CD4-positive, alpha-beta T cell treated with Interleukin-15 for 1 hour (primary cell): ENCODE data around the gene ATP7B.
"Not testable (repeated sequence)": the region's sequence is repeated elsewhere in the genome, so short reads cannot be mapped to it uniquely, and the experiment has no call there.

Experiments
- DNase-seq: peaks from one replicate; pipeline ENCODE4 v3.0.0-alpha.2; 2020

The ATP7B gene

GRCh38 chr13:52010890-52011631 lies at the start of gene ATP7B:
ATP7B (minus strand) TSS chr13:52011450; CDS start chr13:52011337, 113 bp downstream.
- DNase-seq: no peak

DNA sequence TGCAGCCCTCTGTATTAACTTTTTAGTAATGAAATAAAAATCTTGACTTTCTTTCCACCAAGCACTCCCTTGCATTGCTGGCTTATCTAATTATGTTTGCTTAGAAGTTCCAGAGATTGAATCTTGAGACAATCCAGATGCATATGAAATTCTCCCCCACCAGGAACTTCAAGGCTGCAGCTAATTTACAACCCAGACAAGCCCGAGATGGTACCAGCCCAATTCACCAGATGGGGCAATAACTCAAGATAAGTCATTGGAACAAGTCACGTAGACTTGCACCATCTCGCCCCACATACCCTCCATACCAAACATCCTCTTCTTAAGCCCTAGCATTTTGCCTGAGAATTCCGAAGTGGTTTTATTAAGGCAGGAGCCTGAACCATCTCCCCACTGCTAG lies 42.2 kb upstream of the ATP7B start:
- DNase-seq: no peak

DNA sequence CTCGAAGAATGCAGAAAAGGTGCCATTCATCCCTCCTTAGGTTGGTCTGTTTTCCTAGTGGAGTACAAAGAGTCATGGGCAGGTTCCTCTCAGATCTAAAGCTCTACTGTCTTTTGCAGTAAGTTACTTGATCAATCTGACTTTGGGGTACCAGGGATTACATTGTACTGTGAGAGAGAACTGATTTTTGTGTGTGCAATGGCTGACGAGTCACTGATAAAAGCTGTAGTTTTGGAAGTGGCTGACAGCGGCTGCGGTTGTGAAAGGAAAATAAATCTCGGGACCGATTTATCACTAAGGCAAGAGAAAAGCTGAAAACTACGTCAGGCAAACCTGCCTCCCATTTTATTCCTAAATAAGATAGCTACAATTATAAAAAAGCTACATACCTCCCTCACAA lies 40.1 kb upstream of the ATP7B start:
- DNase-seq: no peak

DNA sequence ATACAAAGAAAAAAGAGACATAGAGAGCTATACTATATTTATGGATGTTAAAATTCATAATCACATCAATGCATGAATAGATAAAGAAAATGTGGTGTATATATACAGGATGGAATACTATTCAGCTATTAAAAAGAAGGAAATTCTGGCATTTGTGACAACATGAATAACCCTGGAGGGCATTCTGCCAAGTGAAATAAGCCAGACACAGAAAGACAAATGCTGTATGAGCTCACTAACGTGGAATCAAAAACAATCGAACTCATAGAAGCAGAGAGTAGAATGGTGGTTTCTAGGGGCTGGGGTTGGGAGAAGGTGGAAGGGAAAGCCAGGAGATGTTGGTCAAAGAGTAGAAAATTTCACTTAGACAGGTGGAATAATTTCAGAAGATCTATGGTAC lies 37.3 kb upstream of the ATP7B start:
- no peak for DNase-seq

GRCh38 chr13:52047463-52047862 lies 36.2 kb upstream of the ATP7B start:
- no peak for DNase-seq

- DNase-seq: no peak
Measured at GRCh38 chr13:52043675-52044074, 32.4 kb upstream of the ATP7B start.

GRCh38 chr13:52036037-52036436 lies 24.8 kb upstream of the ATP7B start:
- DNase-seq: no peak

DNA sequence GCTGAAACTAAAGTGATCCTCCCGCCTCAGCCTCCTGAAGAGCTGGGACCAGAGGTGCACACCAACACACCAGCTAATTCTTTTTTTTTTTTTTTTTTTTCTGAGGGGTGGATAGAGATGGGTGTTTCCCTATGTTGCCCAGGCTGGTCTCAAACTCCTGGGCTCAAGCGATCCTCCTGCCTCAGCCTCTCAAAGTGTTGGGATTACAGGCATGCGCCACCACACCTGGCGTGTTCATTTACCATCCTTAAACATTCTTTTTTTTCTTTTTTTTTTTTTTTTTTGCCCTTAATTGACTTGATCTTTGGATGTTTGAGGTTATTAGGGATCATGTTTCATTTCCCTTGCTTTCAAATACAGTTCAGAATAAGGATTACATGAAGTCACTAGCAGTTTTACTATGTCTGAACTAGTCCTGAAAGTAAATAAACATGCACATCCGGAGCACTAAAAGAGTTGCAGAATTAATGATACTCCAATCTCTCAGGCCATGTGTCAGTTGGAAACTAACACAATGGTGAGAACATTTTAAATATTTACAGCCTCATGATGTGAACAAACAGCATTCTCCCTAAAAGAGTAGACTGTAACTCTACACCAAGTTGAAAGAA lies 23.5 kb upstream of the ATP7B start:
- no peak for DNase-seq

- DNase-seq: no peak
Measured at GRCh38 chr13:52033039-52033438, 21.8 kb upstream of the ATP7B start.

DNA sequence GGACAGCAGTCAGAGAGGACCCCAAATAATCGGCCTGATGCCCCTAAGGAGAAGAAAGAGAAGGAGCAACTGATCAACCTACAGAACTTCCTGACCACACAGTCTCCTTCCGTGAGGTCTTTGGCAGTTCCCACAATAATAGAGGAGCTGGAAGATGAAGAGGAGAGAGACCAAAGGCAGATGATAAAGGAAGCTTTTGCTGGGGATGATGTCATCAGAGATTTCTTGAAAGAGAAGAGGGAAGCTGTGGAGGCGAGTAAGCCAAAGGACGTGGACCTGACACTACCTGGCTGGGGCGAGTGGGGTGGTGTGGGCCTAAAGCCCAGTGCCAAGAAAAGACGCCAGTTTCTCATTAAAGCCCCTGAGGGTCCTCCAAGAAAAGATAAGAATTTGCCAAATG lies 19.2 kb upstream of the ATP7B start:
- not testable (repeated sequence) for DNase-seq

- no peak for DNase-seq
Measured at GRCh38 chr13:52029569-52029968, 18.3 kb upstream of the ATP7B start.

- DNase-seq: no peak
Measured at GRCh38 chr13:52027832-52028231, 16.6 kb upstream of the ATP7B start.

- DNase-seq: no peak
Measured at GRCh38 chr13:52026246-52026626, 15.0 kb upstream of the ATP7B start.

- DNase-seq: no peak
Measured at GRCh38 chr13:52025475-52026245, 14.4 kb upstream of the ATP7B start.

DNA sequence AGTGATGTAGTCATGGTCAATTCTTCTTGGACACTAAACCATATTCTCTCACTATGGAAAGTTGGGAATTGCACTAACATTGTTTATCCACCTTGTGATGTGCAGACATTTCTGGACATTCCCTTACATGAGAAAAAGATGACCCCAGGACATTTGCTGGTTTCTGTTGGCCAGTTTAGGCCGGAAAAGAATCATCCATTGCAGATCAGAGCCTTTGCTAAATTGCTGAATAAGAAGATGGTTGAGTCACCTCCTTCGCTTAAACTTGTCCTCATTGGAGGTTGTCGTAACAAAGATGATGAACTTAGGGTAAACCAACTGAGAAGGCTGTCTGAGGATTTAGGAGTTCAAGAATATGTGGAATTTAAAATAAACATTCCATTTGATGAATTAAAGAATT lies 13.2 kb upstream of the ATP7B start, which contains the start of gene UTP14C:
Gene UTP14C, plus strand, starts transcription at position 211 of the 400 bp plus-strand sequence. CDS start 4,114 bp downstream, outside the sequence.
- no peak for DNase-seq

DNA sequence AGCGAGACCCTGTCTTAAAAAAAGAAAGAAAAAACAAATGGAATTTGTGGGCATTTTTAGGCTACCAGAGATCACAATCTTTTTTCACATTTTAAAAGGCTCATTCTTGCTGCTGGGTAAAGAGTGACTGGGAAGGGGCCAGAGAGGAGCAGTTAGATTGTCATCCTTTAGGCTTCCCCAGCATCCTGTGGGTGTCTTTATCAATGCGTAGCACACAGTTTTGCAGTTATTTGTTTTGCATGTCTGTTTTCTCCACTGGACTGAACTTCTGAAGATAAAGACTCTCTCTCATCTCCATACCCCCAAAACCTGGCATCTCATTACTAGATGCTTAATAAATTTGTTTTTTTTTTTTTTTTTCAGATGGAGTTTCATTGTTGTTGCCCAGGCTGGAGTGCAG lies 11.1 kb upstream of the ATP7B start:
- no peak for DNase-seq

GRCh38 chr13:52020191-52020590 lies 8.9 kb upstream of the ATP7B start:
- DNase-seq: no peak

DNA sequence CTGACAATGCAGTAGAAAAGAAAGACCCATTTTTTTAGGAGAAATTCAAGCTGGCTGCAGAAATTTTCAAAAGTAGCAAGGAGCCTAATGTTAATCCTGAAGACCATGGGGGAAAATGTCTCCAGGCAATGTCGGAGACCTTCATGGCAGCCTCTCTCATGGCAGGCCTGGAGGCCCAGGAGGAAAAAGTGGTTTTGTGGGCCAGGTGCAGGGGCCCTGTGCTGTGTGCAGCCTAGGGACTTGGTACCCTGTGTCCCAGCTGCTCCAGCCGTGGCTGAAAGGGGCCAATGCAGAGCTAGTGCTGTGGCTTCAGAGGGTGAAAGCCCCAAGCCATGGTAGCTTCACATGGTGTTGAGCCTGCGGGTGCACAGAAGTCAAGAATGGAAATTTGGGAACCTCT lies 5.0 kb upstream of the ATP7B start:
- no peak for DNase-seq

GRCh38 chr13:52012512-52012836 lies 1.2 kb upstream of the ATP7B start:
- DNase-seq: no peak

DNA sequence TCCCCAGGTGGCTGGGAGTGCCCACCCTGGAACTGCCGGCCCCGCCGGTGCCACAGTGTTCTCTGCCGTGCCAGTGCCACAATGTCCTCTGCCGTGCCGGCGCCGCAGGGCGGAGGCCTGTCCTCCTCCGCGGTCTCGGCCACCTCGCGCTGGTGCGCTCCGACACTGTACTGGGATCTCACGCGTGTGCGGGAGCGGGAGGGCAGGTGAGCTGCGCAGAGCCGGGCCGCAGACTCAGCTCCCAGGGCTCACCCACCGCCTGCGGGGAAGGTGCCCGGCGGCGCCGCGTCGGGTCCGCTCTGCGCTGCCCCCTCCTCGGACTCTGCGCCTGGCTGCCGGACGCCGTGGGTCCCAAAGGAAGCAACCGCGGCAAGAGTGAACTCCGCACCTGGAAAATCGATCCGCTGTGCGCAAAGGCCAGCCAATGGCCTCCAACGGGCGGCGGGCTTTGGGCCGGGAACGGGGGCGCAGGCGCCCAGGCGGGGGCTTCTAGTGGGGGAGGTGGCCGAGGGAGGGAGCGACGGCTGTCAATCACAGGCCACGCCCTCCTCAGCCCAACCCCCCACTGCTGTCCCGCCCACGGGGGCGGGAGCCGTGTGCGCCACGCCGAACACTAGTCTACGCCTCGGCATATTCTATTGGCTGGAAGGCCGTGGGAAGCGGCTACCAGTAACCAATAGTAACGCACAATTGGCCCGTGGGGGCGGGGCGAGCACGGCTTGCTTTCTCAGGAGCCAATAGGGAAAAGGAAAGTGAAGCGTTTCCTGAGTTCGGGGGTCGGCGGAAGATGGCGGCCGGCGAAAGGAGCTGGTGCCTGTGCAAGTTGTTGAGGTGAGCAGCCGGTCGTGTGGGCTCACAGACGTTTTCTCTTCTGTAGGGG lies 622 bp upstream of the ATP7B start, which contains the start of gene ALG11:
Gene ALG11, plus strand, starts transcription at position 767 of the 880 bp plus-strand sequence. Its CDS starts 21 bp downstream, at position 788.
- peak; percentile 99 for DNase-seq

DNA sequence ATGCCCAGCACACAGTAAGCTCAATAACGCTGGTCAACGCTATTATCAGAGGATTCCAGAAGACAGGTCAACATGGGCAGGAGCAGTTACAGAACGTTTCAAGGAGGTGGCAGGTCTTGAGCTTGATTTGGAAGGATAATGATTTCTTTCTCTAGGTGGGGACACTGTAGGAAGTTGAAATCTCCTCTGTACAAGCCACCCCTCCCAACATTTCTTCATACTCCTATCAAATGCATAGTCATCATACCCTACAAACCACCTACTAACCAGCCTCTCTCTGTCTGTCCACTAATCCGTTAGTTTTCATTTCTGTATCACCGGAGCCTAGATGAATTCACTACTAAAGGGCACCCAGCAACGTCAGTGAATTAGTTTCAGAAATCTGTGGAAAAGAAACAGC lies 1.3 kb downstream of the ATP7B start:
- no peak for DNase-seq

- DNase-seq: no peak
Measured at GRCh38 chr13:52006523-52007245, 4.6 kb downstream of the ATP7B start.
